Vagina (tissue), 2 donors: ENCODE data around the gene VWA3B. TPM values are rescaled to one million over a fixed set of nuclear protein-coding genes. Genes with fewer than 3 reads are reported as not detected.

Experiments
- DNase-seq, 2 donors: peaks; one replicate each; pipeline ENCODE4 v3.0.0-alpha.2; 2017; ENCODE audit errors: extremely low spot score in 2 of 2
- H3K27ac ChIP-seq: fragments of 200-600 bp; sonication (generic); one replicate; pipeline ENCODE4 v1.5.1; 2019
- H3K27me3 ChIP-seq: fragments of 200-600 bp; sonication (generic); one replicate; pipeline ENCODE4 v1.5.1; 2019
- H3K36me3 ChIP-seq, 2 donors: fragments of 200-600 bp; sonication (generic); one replicate each; pipeline ENCODE4 v1.5.1; 2017 to 2019
- H3K4me1 ChIP-seq: fragments of 200-600 bp; sonication (generic); one replicate; pipeline ENCODE4 v1.5.1; 2019
- H3K4me3 ChIP-seq, 2 donors: fragments of 200-600 bp; sonication (generic); 1 replicate in 1 of 2; 2 replicates in 1 of 2; pipeline ENCODE4 v1.5.1; 2016 to 2019
- H3K9me3 ChIP-seq: fragments of 200-600 bp; sonication (generic); one replicate; pipeline ENCODE4 v1.5.1; 2019
- CTCF ChIP-seq, 3 experiments: fragments of 450-650 bp in 2 of 3; fragments of 200-600 bp in 1 of 3; sonication (generic) in 1 of 3; IDR thresholded peaks; one replicate each; pipeline ENCODE4 v1.5.1; 2017 to 2019; ENCODE audit warnings: antibody characterized with exemption in 3 of 3, mild to moderate bottlenecking in 2 of 3, moderate library complexity in 2 of 3
- POLR2A ChIP-seq, 2 donors: fragments of 450-650 bp; IDR thresholded peaks; one replicate each; pipeline ENCODE4 v1.6.1; 2017; ENCODE audit warnings: antibody characterized with exemption in 2 of 2, mild to moderate bottlenecking in 2 of 2, moderate library complexity in 2 of 2
- POLR2AphosphoS5 ChIP-seq, 2 donors: sonication (generic); formaldehyde crosslinking; IDR thresholded peaks; one replicate each; pipeline ENCODE4 v1.9.0; 2017; ENCODE audit warnings: antibody characterized with exemption in 2 of 2, mild to moderate bottlenecking in 2 of 2, low read depth in 1 of 2; ENCODE audit not compliant: insufficient read depth in 1 of 2
- intact Hi-C: fragments of 100-400 bp; cut with DNase I; formaldehyde crosslinking; loops from one replicate; pipeline ENCODE4 v1.15.1; 2023
- total RNA-seq: library from RNA; depleted of rRNA; stranded (reverse); fragments of >200 nt; gene quantifications from one replicate; pipeline ENCODE4 v1.2.3, GENCODE V29; 2016

Gene VWA3B
- total RNA-seq, 1 donor from 2014 or later: not detected

- H3K4me3 ChIP-seq: no peak overlapping the region
- no peaks in the 10 kb centered on the region for H3K36me3 ChIP-seq
- intact Hi-C loops: no loop called here
- TF ChIP-seq POLR2AphosphoS5 (IDR thresholded peaks at IDR 0.05; ENCODE audit: insufficient read depth in 1 of 2, low read depth in 1 of 2) (no peak), CTCF (IDR thresholded peaks at IDR 0.05) (no peak), POLR2A (IDR thresholded peaks at IDR 0.05) (no peak)
- H3K27me3 ChIP-seq: no peaks in the 10 kb centered on the region
- no peaks in the 10 kb centered on the region for H3K9me3 ChIP-seq
- no peak for DNase-seq
- H3K27ac ChIP-seq: no peak overlapping the region
- no peaks in the 10 kb centered on the region for H3K4me1 ChIP-seq
Measured at GRCh38 chr2:98294711-98295110, 207.7 kb downstream of the VWA3B start.

GRCh38 chr2:98295275-98295674, 208.3 kb downstream of the VWA3B start:
- DNase-seq: no peak
- intact Hi-C loops: no loop called here
- Histone ChIP-seq H3K4me3 (no peak overlapping the region), H3K4me1 (no peaks in the 10 kb centered on the region), H3K36me3 (no peaks in the 10 kb centered on the region), H3K9me3 (no peaks in the 10 kb centered on the region), H3K27ac (no peak overlapping the region), H3K27me3 (no peaks in the 10 kb centered on the region)
- no peak for TF ChIP-seq POLR2A (IDR thresholded peaks at IDR 0.05)
- no peak for TF ChIP-seq POLR2AphosphoS5 (IDR thresholded peaks at IDR 0.05; ENCODE audit: insufficient read depth in 1 of 2, low read depth in 1 of 2)
- no peak for TF ChIP-seq CTCF (IDR thresholded peaks at IDR 0.05)

- no peaks in the 10 kb centered on the region for H3K4me1 ChIP-seq
Measured at GRCh38 chr2:98295721-98296414, 208.9 kb downstream of the VWA3B start.

GRCh38 chr2:98296440-98296839, 209.5 kb downstream of the VWA3B start:
- Histone ChIP-seq H3K27ac (no peak overlapping the region), H3K27me3 (no peaks in the 10 kb centered on the region), H3K4me1 (no peaks in the 10 kb centered on the region), H3K4me3 (no peak overlapping the region), H3K36me3 (no peaks in the 10 kb centered on the region), H3K9me3 (no peaks in the 10 kb centered on the region)
- TF ChIP-seq POLR2AphosphoS5 (IDR thresholded peaks at IDR 0.05; ENCODE audit: insufficient read depth in 1 of 2, low read depth in 1 of 2) (no peak), POLR2A (IDR thresholded peaks at IDR 0.05) (no peak), CTCF (IDR thresholded peaks at IDR 0.05) (no peak)
- intact Hi-C loops: no loop called here
- DNase-seq: no peak

More at GRCh38 chr2:98295721-98296414, 208.9 kb downstream of the VWA3B start:
- TF ChIP-seq POLR2AphosphoS5 (IDR thresholded peaks at IDR 0.05; ENCODE audit: insufficient read depth in 1 of 2, low read depth in 1 of 2): no peak
- TF ChIP-seq POLR2A (IDR thresholded peaks at IDR 0.05): no peak
- TF ChIP-seq CTCF (IDR thresholded peaks at IDR 0.05): no peak
- Histone ChIP-seq H3K4me3 (no peak overlapping the region), H3K27ac (no peak overlapping the region), H3K27me3 (no peaks in the 10 kb centered on the region), H3K36me3 (no peaks in the 10 kb centered on the region), H3K9me3 (no peaks in the 10 kb centered on the region)
- no peak for DNase-seq
- intact Hi-C loops: no loop called here
